Neuronal stem cell (in vitro differentiated cells): ENCODE measurements around the gene EML1.

Experiments
- DNase-seq: peaks from one replicate; pipeline ENCODE4 v3.0.0-alpha.2; 2013; ENCODE audit warnings: low spot score
- H2AFZ ChIP-seq: one replicate; pipeline ENCODE4 v1.6.1; 2013; ENCODE audit warnings: mild to moderate bottlenecking, low read length, inconsistent platforms
- H2AK5ac ChIP-seq: 2 replicates; pipeline ENCODE4 v1.6.1; 2013; ENCODE audit warnings: low read depth, mild to moderate bottlenecking, inconsistent platforms, low read length, moderate library complexity, mixed read lengths
- H2BK120ac ChIP-seq: 2 replicates; pipeline ENCODE4 v1.6.1; 2013; ENCODE audit warnings: low read depth, mild to moderate bottlenecking, inconsistent platforms, low read length, moderate library complexity, mixed read lengths
- H2BK12ac ChIP-seq: one replicate; pipeline ENCODE4 v1.6.1; 2013; ENCODE audit warnings: low read length, inconsistent platforms
- H2BK15ac ChIP-seq: 2 replicates; pipeline ENCODE4 v1.6.1; 2013; ENCODE audit warnings: mild to moderate bottlenecking, low read length, inconsistent platforms, mixed read lengths
- H2BK5ac ChIP-seq: one replicate; pipeline ENCODE4 v1.6.1; 2013; ENCODE audit warnings: inconsistent platforms, mild to moderate bottlenecking, low read length, moderate library complexity
- H3K14ac ChIP-seq: one replicate; pipeline ENCODE4 v1.6.1; 2013; ENCODE audit warnings: low read length, inconsistent platforms
- H3K18ac ChIP-seq: 2 replicates; pipeline ENCODE4 v1.6.1; 2013; ENCODE audit warnings: low read length, inconsistent platforms
- H3K23ac ChIP-seq: 2 replicates; pipeline ENCODE4 v1.6.1; 2013; ENCODE audit warnings: low read depth, mild to moderate bottlenecking, mixed read lengths, low read length, inconsistent platforms; ENCODE audit not compliant: poor library complexity
- H3K27ac ChIP-seq: replicated peaks from 3 replicates; pipeline ENCODE4 v1.5.1; 2013; ENCODE audit warnings: low read length, inconsistent platforms
- H3K27me3 ChIP-seq, 3 experiments: 2 replicates each; pipeline ENCODE4 v1.6.1; 2013; ENCODE audit warnings: low read length in 3 of 3, mild to moderate bottlenecking in 2 of 3, inconsistent platforms in 1 of 3, low read depth in 1 of 3, mixed read lengths in 1 of 3, moderate library complexity in 1 of 3; ENCODE audit not compliant: control insufficient read depth in 3 of 3, insufficient read depth in 3 of 3
- H3K36me3 ChIP-seq, 2 donors: replicated peaks in 1 of 2; 2 replicates each; pipeline ENCODE4 v1.6.1; 2013; ENCODE audit warnings: low read length in 2 of 2; ENCODE audit not compliant: control insufficient read depth in 2 of 2, insufficient read depth in 2 of 2
- H3K4ac ChIP-seq: 2 replicates; pipeline ENCODE4 v1.6.1; 2013; ENCODE audit warnings: inconsistent platforms, mild to moderate bottlenecking, low read length, moderate library complexity
- H3K4me1 ChIP-seq, 2 donors: 1 replicate in 1 of 2; 2 replicates in 1 of 2; pipeline ENCODE4 v1.6.1; 2013; ENCODE audit warnings: low read length in 2 of 2, low read depth in 1 of 2; ENCODE audit not compliant: control insufficient read depth in 2 of 2, insufficient read depth in 1 of 2
- H3K4me2 ChIP-seq: one replicate; pipeline ENCODE4 v1.6.1; 2013; ENCODE audit warnings: mild to moderate bottlenecking, low read length, inconsistent platforms; ENCODE audit not compliant: insufficient read depth, poor library complexity, severe bottlenecking
- H3K4me3 ChIP-seq, 2 donors: 2 replicates each; pipeline ENCODE4 v1.5.1; 2013; ENCODE audit warnings: low read length in 2 of 2, mild to moderate bottlenecking in 2 of 2, inconsistent platforms in 1 of 2, moderate library complexity in 1 of 2
- H3K79me1 ChIP-seq: one replicate; pipeline ENCODE4 v1.6.1; 2013; ENCODE audit warnings: low read depth, mild to moderate bottlenecking, inconsistent platforms, low read length, moderate library complexity
- H3K9ac ChIP-seq: one replicate; pipeline ENCODE4 v1.6.1; 2013; ENCODE audit warnings: mild to moderate bottlenecking, low read depth, low read length, inconsistent platforms; ENCODE audit not compliant: poor library complexity
- H3K9me3 ChIP-seq, 2 donors: replicated peaks in 1 of 2; 2 replicates each; pipeline versions ENCODE3 to v1.6.1; 2013; ENCODE audit warnings: low read length in 2 of 2, mild to moderate bottlenecking in 2 of 2, inconsistent platforms in 1 of 2, low read depth in 1 of 2, mixed read lengths in 1 of 2, moderate library complexity in 1 of 2; ENCODE audit not compliant: control insufficient read depth in 2 of 2, insufficient read depth in 1 of 2
- H4K8ac ChIP-seq: one replicate; pipeline ENCODE4 v1.6.1; 2013; ENCODE audit warnings: low read depth, mild to moderate bottlenecking, inconsistent platforms, low read length, moderate library complexity
- H4K91ac ChIP-seq: one replicate; pipeline ENCODE4 v1.6.1; 2013; ENCODE audit warnings: low read length, low read depth, mild to moderate bottlenecking, inconsistent platforms; ENCODE audit not compliant: poor library complexity
- WGBS, 2 donors: extraction: QIAGEN DNeasy Blood & Tissue Kit; methylation state at CpG; one replicate each; pipeline ENCODE4 v1.1.7; 2013; ENCODE audit warnings: missing lambda C conversion rate in 2 of 2, mixed read lengths in 1 of 2; ENCODE audit not compliant: insufficient read length in 2 of 2, insufficient replicate concordance in 1 of 2; ENCODE audit errors: extremely low coverage in 2 of 2; 5-methylcytosine and 5-hydroxymethylcytosine counted together

Gene EML1

DNA sequence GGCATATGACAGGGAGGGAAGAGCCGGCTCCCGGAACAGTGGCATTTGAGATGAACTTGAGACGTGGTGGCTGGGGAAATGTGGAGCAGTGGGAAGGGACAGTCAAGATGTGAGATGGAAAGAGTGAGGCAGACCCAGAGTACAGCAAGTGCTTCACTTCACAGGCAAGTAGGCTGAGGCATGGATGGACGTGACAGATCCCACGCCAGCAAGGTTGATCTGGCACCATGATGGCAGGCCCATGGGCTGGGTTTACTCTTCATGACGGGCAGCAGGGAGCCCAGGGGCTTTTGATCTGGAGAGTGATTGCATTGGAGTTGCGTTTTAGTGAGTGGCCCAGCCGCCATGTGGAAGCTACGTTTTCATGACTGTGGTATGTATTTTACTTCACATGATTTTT, 17.9 kb upstream of the EML1 start:
- Histone ChIP-seq H3K14ac (no peak overlapping the region), H2AK5ac (no peak overlapping the region), H4K8ac (no peak overlapping the region), H3K79me1 (no peaks in the 10 kb centered on the region), H2BK120ac (no peak overlapping the region), H3K27ac (no peak overlapping the region), H2BK5ac (no peak overlapping the region), H2BK15ac (no peak overlapping the region), H3K4me3 (peak overlapping the region in 1 of 2 donors; percentile 58), H3K36me3 (no peaks in the 10 kb centered on the region), H3K4me1 (peaks cover 20 to 21% of the 10 kb centered on the region in 2 donors), H2AFZ (no peak overlapping the region), H3K27me3 (peaks cover 0 to 35% (median 0%) of the 10 kb centered on the region in 3 experiments), H4K91ac (no peak overlapping the region), H3K9me3 (peaks cover 0 to 7% of the 10 kb centered on the region in 2 donors), H3K23ac (no peak overlapping the region), H3K9ac (no peak overlapping the region), H3K4me2 (no peak overlapping the region), H3K18ac (no peak overlapping the region), H3K4ac (no peak overlapping the region), H2BK12ac (no peak overlapping the region)
- no CpG with 5 or more reads among the region's 9 CpGs for WGBS, 2 donors
- DNase-seq, result no peak

DNA sequence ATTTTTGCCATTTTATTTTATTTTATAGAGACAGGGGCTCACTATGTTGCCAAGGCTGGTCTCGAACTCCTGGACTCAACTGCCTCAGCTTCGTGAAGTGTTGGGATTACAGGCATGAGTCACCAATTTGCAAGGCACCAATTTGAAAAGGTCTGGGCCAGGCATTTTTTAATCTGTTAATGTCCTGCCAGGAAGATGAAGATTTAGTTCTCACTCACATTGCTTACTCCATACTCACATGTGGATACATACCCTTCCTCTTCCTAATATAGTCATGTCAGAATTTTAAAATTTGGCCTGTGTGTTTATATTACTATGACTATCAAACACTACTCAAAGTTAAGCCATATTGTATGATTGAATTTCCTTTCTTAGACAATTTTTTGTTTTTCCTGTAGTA, 15.3 kb upstream of the EML1 start:
- no peak overlapping the region for H4K91ac ChIP-seq
- no peak overlapping the region for H3K9ac ChIP-seq
- no peak overlapping the region for H4K8ac ChIP-seq
- no peak overlapping the region for H2AFZ ChIP-seq
- no peaks in the 10 kb centered on the region for H3K79me1 ChIP-seq
- H3K4me2 ChIP-seq, result no peak overlapping the region
- no peak overlapping the region for H2BK12ac ChIP-seq
- H2BK15ac ChIP-seq, result no peak overlapping the region
- H3K14ac ChIP-seq, result no peak overlapping the region
- peaks cover 14 to 17% of the 10 kb centered on the region in 2 donors for H3K4me1 ChIP-seq
- no peak overlapping the region for H2BK5ac ChIP-seq
- H3K27me3 ChIP-seq, result peaks cover 0 to 41% (median 0%) of the 10 kb centered on the region in 3 experiments
- H3K4me3 ChIP-seq, result no peak overlapping the region
- DNase-seq, result no peak
- H3K27ac ChIP-seq, result no peak overlapping the region
- WGBS, 2 donors, result no CpG with 5 or more reads among the region's 2 CpGs
- H3K4ac ChIP-seq, result no peak overlapping the region
- no peak overlapping the region for H2BK120ac ChIP-seq
- no peak overlapping the region for H3K23ac ChIP-seq
- no peaks in the 10 kb centered on the region for H3K36me3 ChIP-seq
- H3K9me3 ChIP-seq, result peaks cover 0 to 7% of the 10 kb centered on the region in 2 donors
- no peak overlapping the region for H3K18ac ChIP-seq
- no peak overlapping the region for H2AK5ac ChIP-seq

DNA sequence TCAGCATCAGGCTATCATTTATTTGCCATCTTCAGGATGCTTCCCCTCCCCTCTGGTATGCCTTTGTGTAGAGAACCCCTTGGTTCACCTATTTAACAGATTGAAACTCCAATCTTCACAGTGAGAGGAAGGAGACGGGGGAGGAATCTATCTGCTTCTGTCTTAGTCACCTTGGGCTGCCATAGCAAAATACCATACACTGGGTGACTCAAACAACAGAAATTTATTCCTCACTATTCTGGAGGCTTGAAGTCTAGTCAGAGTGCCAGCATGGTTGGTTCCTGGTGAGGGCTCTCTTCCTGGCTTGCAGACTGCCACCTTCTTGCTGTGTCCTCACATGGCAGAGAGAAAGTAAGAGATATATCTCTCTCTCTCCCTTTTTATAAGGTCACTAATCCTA, 13.5 kb upstream of the EML1 start:
- Histone ChIP-seq H2BK15ac (no peak overlapping the region), H2BK12ac (no peak overlapping the region), H3K4me2 (no peak overlapping the region), H3K4me1 (no peaks in the 10 kb centered on the region), H3K14ac (no peak overlapping the region), H3K79me1 (no peaks in the 10 kb centered on the region), H3K4ac (no peak overlapping the region), H3K4me3 (no peak overlapping the region), H3K23ac (no peak overlapping the region), H3K9me3 (peaks cover 0 to 7% of the 10 kb centered on the region in 2 donors), H3K9ac (no peak overlapping the region), H3K36me3 (no peaks in the 10 kb centered on the region), H2BK5ac (no peak overlapping the region), H2BK120ac (no peak overlapping the region), H2AFZ (no peak overlapping the region), H2AK5ac (no peak overlapping the region), H3K18ac (no peak overlapping the region), H3K27ac (no peak overlapping the region), H3K27me3 (peaks cover 0 to 27% (median 0%) of the 10 kb centered on the region in 3 experiments), H4K91ac (no peak overlapping the region), H4K8ac (no peak overlapping the region)
- no peak for DNase-seq
- WGBS, 2 donors, result no CpG with 5 or more reads among the region's 1 CpG

DNA sequence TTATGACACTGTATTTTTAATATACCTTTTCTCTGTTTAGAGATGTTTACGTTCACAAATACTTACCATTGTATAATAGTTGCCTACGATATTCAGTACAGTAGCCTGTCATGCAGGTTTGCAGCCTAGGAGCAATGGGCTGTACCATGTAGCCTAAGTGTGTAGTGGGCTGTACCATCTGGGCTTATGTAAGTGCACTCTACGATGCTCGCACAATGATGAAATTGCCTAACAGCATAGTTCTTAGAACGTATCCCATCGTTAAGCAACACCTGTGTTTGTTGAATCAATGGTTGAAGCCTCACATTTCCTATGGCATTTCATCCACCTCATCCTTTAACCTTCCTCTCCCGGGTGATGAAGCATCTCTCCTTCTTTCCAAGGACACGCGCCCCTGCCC, 12.5 kb upstream of the EML1 start:
- WGBS, 2 donors, result no CpG with 5 or more reads among the region's 9 CpGs
- no peak for DNase-seq
- no peak overlapping the region for H3K27ac ChIP-seq

More for the DNA sequence above, 12.5 kb upstream of the EML1 start:
- Histone ChIP-seq H3K18ac (no peak overlapping the region), H3K36me3 (no peaks in the 10 kb centered on the region), H3K9me3 (peaks cover 0 to 7% of the 10 kb centered on the region in 2 donors), H2BK120ac (no peak overlapping the region), H3K4me2 (no peak overlapping the region), H2BK12ac (no peak overlapping the region), H3K9ac (no peak overlapping the region), H4K91ac (no peak overlapping the region), H3K79me1 (no peaks in the 10 kb centered on the region), H2BK5ac (no peak overlapping the region), H3K4ac (no peak overlapping the region), H4K8ac (no peak overlapping the region), H3K4me1 (no peaks in the 10 kb centered on the region), H2AFZ (no peak overlapping the region), H3K14ac (no peak overlapping the region), H3K23ac (no peak overlapping the region), H3K4me3 (no peak overlapping the region), H2AK5ac (no peak overlapping the region), H2BK15ac (no peak overlapping the region), H3K27me3 (peaks cover 0 to 27% (median 0%) of the 10 kb centered on the region in 3 experiments)
